SH-SY5Y (cell line): Measurements from ENCODE around the gene CYP2W1.

Experiments
- GATA2 ChIP-seq: IDR thresholded peaks from 2 replicates; pipeline ENCODE4 v1.6.1; 2011; ENCODE audit warnings: mild to moderate bottlenecking, low read depth, low read length
- GATA3 ChIP-seq: IDR thresholded peaks from 2 replicates; pipeline ENCODE4 v1.6.1; 2011; ENCODE audit warnings: low read depth, mild to moderate bottlenecking, low read length, moderate library complexity

DNA sequence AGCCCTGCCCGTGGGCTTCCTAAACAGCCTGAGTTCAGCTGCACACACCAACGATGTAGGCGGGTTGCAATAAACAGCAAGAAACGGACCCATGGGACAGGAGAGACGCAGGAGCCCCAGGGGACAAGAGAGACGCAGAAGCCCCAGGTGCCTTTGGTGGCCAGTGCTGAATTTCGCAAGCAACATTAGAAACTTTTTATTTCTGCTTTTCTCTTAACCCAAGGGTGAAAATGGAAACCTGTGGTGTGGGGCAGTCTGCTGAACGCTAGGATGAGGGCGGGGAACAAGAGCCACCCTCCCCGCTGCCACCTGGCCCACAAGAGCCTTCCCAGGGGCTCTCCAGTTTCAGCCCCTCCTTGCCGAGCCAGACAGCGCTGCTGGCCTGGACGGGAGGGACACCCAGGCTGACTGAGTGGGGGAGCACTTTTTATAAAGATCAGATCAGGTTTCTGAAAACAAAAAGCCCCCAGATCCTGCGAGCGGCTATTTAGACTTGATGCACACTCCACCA lies 41.4 kb downstream of the CYP2W1 start:
- no peak for TF ChIP-seq GATA2
- no peak for TF ChIP-seq GATA3
